Stimulated activated CD4-positive, alpha-beta T cell treated with anti-CD3 and anti-CD28 coated beads, Interleukin-4, amount 100 ng/mL, for 48 hours (primary cell): Measurements from ENCODE around the gene TBC1D3E.
"Not testable (repeated sequence)": the region's sequence is repeated elsewhere in the genome, so short reads cannot be mapped to it uniquely, and the experiment has no call there.

Experiments used
- DNase-seq, 2 donors: peaks; one replicate each; pipeline ENCODE4 v3.0.0-alpha.2; 2020; ENCODE audit warnings: low read depth in 2 of 2

The TBC1D3E gene

GRCh38 chr17:38127651-38128050 lies at the start of gene TBC1D3E:
Gene TBC1D3E, plus strand, starts transcription at chr17:38127951. Its CDS starts 1,545 bp downstream, at chr17:38129496.
- DNase-seq = not testable (repeated sequence)

- DNase-seq = not testable (repeated sequence)
These were observed 40.4 kb upstream of the TBC1D3E start for GRCh38 chr17:38087344-38087743.

DNA sequence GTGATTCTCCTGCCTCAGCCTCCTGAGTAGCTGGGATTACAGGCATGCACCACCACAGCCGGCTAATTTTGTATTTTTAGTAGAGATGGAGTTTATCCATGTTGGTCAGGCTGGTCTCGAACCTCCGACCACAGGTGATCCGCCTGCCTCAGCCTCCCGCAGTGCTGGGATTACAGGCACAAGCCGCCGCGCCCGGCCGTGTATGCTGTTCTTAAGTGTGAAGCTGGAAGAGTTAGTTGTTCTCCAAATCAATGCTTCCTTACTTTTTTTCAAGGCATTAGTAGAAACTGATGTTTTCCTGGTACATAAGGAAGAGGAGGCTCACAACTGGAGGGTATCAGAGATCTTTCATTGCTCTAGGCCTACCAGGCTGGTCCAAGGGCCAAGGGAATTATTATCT lies 39.6 kb upstream of the TBC1D3E start:
- DNase-seq = not testable (repeated sequence)

GRCh38 chr17:38094059-38094694 lies 33.6 kb upstream of the TBC1D3E start:
- DNase-seq = not testable (repeated sequence)

DNA sequence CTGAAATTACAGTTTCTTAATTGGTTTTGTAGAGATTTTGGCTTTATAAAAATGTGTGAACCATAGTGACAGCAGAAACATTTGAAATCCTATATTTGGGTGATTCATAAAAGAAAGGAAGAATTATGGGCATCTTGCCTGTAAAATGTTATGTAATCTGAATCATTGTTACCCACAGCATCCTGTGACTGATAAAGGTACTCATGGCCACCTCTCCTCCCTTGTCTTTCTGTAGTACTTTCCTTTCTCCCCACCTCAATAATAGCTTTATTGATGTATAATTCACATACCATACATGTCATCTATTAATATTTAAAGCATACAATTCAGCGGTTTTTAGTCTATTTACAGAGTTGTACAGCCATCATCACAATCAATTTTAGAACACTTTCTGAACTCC lies 28.5 kb upstream of the TBC1D3E start:
- not testable (repeated sequence) for DNase-seq

DNA sequence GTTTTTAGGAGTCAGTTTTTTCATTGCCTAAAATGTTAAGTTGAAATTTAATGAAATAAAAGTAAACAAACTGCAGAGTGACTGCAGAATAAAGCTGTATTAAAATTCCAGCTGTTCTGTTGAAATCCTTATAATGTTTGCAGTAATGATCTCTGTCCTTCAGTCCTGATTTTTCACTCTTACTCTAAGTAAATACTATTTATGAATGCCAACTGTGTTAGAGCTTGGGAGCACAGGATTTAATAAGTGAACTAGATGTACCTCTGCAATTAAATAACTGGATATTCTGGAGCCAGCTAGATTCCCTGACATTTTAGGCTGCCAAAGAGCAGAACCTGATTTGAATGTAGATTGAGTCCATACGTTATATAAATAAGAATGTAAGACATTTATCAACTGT lies 7.9 kb upstream of the TBC1D3E start:
- DNase-seq = not testable (repeated sequence)

GRCh38 chr17:38134860-38135259 lies 7.1 kb downstream of the TBC1D3E start:
- not testable (repeated sequence) for DNase-seq
